HepG2 (cell line): ENCODE data around the gene AGRN. TPM values are rescaled to one million over a fixed set of nuclear protein-coding genes. Genes with fewer than 3 reads are reported as not detected.
A peak's percentile ranks its signal among the peaks of the same experiment; 100 is the strongest.

Experiments used
- FOXA3 ChIP-seq: IDR thresholded peaks from 2 replicates; pipeline ENCODE4 v1.6.1; 2016; ENCODE audit warnings: missing genetic modification reagents, missing compliant biosample characterization
- HMGXB3 ChIP-seq: sonication (generic); formaldehyde crosslinking; IDR thresholded peaks from 2 replicates; pipeline ENCODE4 v1.4.0; 2020; ENCODE audit warnings: missing genetic modification reagents, borderline replicate concordance
- LBX2 ChIP-seq: sonication (generic); formaldehyde crosslinking; IDR thresholded peaks from 2 replicates; pipeline ENCODE4 v1.5.0; 2020; ENCODE audit warnings: missing genetic modification reagents, mild to moderate bottlenecking, borderline replicate concordance
- NKX3-1 ChIP-seq: sonication (generic); formaldehyde crosslinking; IDR thresholded peaks from 2 replicates; pipeline ENCODE4 v1.5.0; 2020; ENCODE audit warnings: missing genetic modification reagents
- PCBP2 ChIP-seq: fragments of 200-400 bp; formaldehyde crosslinking; optimal IDR thresholded peaks from 2 replicates; pipeline ENCODE3; 2018; ENCODE audit warnings: low read length, low read depth; ENCODE audit not compliant: poor library complexity, severe bottlenecking
- PTBP1 ChIP-seq: fragments of 200-400 bp; formaldehyde crosslinking; IDR thresholded peaks from 2 replicates; pipeline ENCODE4 v1.6.1; 2018; ENCODE audit warnings: low read length, low read depth; ENCODE audit not compliant: poor library complexity, severe bottlenecking
- RERE ChIP-seq: IDR thresholded peaks from 2 replicates; pipeline ENCODE4 v1.6.1; 2016; ENCODE audit warnings: low read depth, missing genetic modification reagents, missing compliant biosample characterization
- RFX5 ChIP-seq: IDR thresholded peaks from 2 replicates; pipeline ENCODE4 v1.6.1; 2011; ENCODE audit warnings: low read depth, low read length, improper control_type of control experiment
- SNRNP70 ChIP-seq: fragments of 200-400 bp; formaldehyde crosslinking; IDR thresholded peaks from 2 replicates; pipeline ENCODE4 v1.6.1; 2017; ENCODE audit warnings: mild to moderate bottlenecking, low read depth, low read length, moderate library complexity
- TBP ChIP-seq: sonication (generic); formaldehyde crosslinking; IDR thresholded peaks from 2 replicates; pipeline ENCODE4 v1.5.0; 2020; ENCODE audit warnings: missing genetic modification reagents
- TBX2 ChIP-seq: sonication (generic); formaldehyde crosslinking; IDR thresholded peaks from 2 replicates; pipeline ENCODE4 v1.5.0; 2020; ENCODE audit warnings: missing genetic modification reagents, mild to moderate bottlenecking, borderline replicate concordance
- ZBTB37 ChIP-seq: sonication (generic); formaldehyde crosslinking; IDR thresholded peaks from 2 replicates; pipeline ENCODE4 v1.4.0; 2020; ENCODE audit warnings: mild to moderate bottlenecking, missing genetic modification reagents
- ZBTB39 ChIP-seq: sonication (generic); formaldehyde crosslinking; IDR thresholded peaks from 2 replicates; pipeline ENCODE4 v1.5.0; 2020; ENCODE audit warnings: missing genetic modification reagents
- ZSCAN21 ChIP-seq: sonication (generic); formaldehyde crosslinking; IDR thresholded peaks from 2 replicates; pipeline ENCODE4 v1.8.0; 2022; ENCODE audit warnings: mild to moderate bottlenecking, missing genetic modification reagents, moderate library complexity, borderline replicate concordance
- polyA plus RNA-seq, 8 experiments: library from polyadenylated mRNA; depleted of rRNA in 3 of 8; stranded (reverse) in 7 of 8; unstranded in 1 of 8; fragments of >200 nt; fragmentation: Illumina TruSeq in 4 of 8; extraction: Trizol in 4 of 8; gene quantifications; 2 replicates each; pipeline versions ENCODE4 v1.2.1 to v1.2.3, GENCODE V29; 2011 to 2016; ENCODE audit warnings: low read depth in 4 of 8, missing spikeins in 1 of 8, mixed read lengths in 1 of 8; ENCODE audit not compliant: insufficient read depth in 1 of 8
- total RNA-seq, 5 experiments: library from RNA; depleted of rRNA; stranded (reverse); fragments of >200 nt; fragmentation: Illumina TruSeq; extraction: Trizol; gene quantifications; 2 replicates each; pipeline ENCODE4 v1.2.3, GENCODE V29; 2016; ENCODE audit warnings: low read depth in 1 of 5

The AGRN gene
- total and polyA plus RNA-seq, 2 of the 13 experiments (the other 11 are each of a cell fraction or from before 2014, with no cell fraction given), result 29.8 to 65.2 TPM

GRCh38 chr1:998995-999724 is 20.8 kb upstream of the AGRN start (continued):
- TF ChIP-seq ZSCAN21 (CRISPR knock-in tag) (0 out of 2 replicates have a peak, but pooled peaks have one; percentile 18), PTBP1 (no peak), PCBP2 (no peak), ZBTB37 (CRISPR knock-in tag) (no peak), SNRNP70 (no peak), TBX2 (CRISPR knock-in tag) (no peak; the same call in 1 of the 2 replicates), HMGXB3 (CRISPR knock-in tag) (no peak), TBP (CRISPR knock-in tag) (no peak), RERE (CRISPR knock-in tag) (no peak), LBX2 (0 out of 2 replicates have a peak, but pooled peaks have one; percentile 48), ZBTB39 (no peak), RFX5 (no peak), NKX3-1 (no peak), FOXA3 (CRISPR knock-in tag) (no peak)
